Measurements from ENCODE around the gene ANO4.

DNA sequence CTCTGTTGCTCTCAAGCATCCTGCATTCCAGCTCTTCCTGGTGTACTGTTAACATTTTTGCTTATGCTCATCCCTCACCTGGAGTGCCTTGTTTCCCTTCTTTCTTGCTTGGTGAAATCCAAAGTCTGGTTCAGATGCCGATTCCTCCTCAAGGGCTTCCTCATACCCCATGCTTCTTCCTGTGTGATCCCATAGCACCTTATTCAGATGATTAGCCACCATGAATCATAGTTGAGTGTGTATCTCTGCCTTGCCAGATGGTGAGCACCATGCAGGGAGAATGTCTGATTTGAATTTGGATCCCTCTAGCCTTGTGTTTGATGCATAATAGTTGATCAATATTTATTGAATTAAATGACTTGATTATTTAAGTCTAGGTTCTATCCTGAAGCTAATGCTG, 39.4 kb upstream of the ANO4 start:
- TF ChIP-seq ZFP3 (CRISPR knock-in tag; IDR thresholded peaks at IDR 0.05) (no peak), ARNTL (CRISPR knock-in tag; IDR thresholded peaks at IDR 0.05; ENCODE audit: borderline replicate concordance, low read depth) (no peak), ZFP30 (CRISPR knock-in tag; IDR thresholded peaks at IDR 0.05) (no peak), OSR1 (CRISPR knock-in tag; IDR thresholded peaks at IDR 0.05) (no peak), RARB (CRISPR knock-in tag; IDR thresholded peaks at IDR 0.05) (no peak), ZNF8 (CRISPR knock-in tag; IDR thresholded peaks at IDR 0.05) (no peak), TOX (CRISPR knock-in tag; IDR thresholded peaks at IDR 0.05; ENCODE audit: borderline replicate concordance) (no peak), TSHZ2 (CRISPR knock-in tag; IDR thresholded peaks at IDR 0.05) (no peak), ZNF70 (CRISPR knock-in tag; IDR thresholded peaks at IDR 0.05) (no peak), BACH2 (CRISPR knock-in tag; IDR thresholded peaks at IDR 0.05; ENCODE audit: borderline replicate concordance) (no peak), PPARA (CRISPR knock-in tag; IDR thresholded peaks at IDR 0.05; ENCODE audit: borderline replicate concordance) (no peak), CSDC2 (CRISPR knock-in tag; IDR thresholded peaks at IDR 0.05) (no peak), PATZ1 (CRISPR knock-in tag; IDR thresholded peaks at IDR 0.05; ENCODE audit: borderline replicate concordance) (no peak)
- TF ChIP-seq, protein P1, sequence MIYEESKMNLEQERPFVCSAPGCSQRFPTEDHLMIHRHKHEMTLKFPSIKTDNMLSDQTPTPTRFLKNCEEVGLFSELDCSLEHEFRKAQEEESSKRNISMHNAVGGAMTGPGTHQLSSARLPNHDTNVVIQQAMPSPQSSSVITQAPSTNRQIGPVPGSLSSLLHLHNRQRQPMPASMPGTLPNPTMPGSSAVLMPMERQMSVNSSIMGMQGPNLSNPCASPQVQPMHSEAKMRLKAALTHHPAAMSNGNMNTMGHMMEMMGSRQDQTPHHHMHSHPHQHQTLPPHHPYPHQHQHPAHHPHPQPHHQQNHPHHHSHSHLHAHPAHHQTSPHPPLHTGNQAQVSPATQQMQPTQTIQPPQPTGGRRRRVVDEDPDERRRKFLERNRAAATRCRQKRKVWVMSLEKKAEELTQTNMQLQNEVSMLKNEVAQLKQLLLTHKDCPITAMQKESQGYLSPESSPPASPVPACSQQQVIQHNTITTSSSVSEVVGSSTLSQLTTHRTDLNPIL (CRISPR knock-in tag; IDR thresholded peaks at IDR 0.05; ENCODE audit: low read depth) = no peak
